ENCODE results near the gene CLEC4A.
"Not testable (repeated sequence)": the region's sequence is repeated elsewhere in the genome, so short reads cannot be mapped to it uniquely, and the experiment has no call there.

CLEC4A gene

GRCh38 chr12:8179989-8180585 is 56.7 kb downstream of the CLEC4A start:
- 0 out of 2 replicates have a peak, but pooled peaks have one; percentile 14 for TF ChIP-seq CTCF (IDR thresholded peaks at IDR 0.05; ENCODE audit: low read depth, low read length)
- H3K9me3 ChIP-seq (ENCODE audit: severe bottlenecking); H3K36me3 ChIP-seq; H3K27me3 ChIP-seq (ENCODE audit: insufficient read depth, low read depth, severe bottlenecking): not testable (repeated sequence)
- Histone ChIP-seq H3K4me3 (ENCODE audit: low read depth, low read length) (peak overlapping the region; percentile 54), H3K27ac (peak overlapping the region; percentile 76)
- DNase-seq = peak; percentile 77

GRCh38 chr12:8181271-8181670 is 57.9 kb downstream of the CLEC4A start:
- H3K27me3 ChIP-seq (ENCODE audit: insufficient read depth, low read depth, severe bottlenecking); H3K27ac ChIP-seq; H3K9me3 ChIP-seq (ENCODE audit: severe bottlenecking); H3K4me3 ChIP-seq (ENCODE audit: low read depth, low read length); H3K36me3 ChIP-seq; DNase-seq: not testable (repeated sequence)

- not testable (repeated sequence) for H3K4me3 ChIP-seq (ENCODE audit: low read depth, low read length); DNase-seq; H3K9me3 ChIP-seq (ENCODE audit: severe bottlenecking); H3K36me3 ChIP-seq; H3K27ac ChIP-seq; H3K27me3 ChIP-seq (ENCODE audit: insufficient read depth, low read depth, severe bottlenecking)
These were observed 59.5 kb downstream of the CLEC4A start for GRCh38 chr12:8182923-8183322.

- not testable (repeated sequence) for H3K27me3 ChIP-seq (ENCODE audit: insufficient read depth, low read depth, severe bottlenecking); H3K9me3 ChIP-seq (ENCODE audit: severe bottlenecking); H3K27ac ChIP-seq; DNase-seq; H3K4me3 ChIP-seq (ENCODE audit: low read depth, low read length); H3K36me3 ChIP-seq
These were observed 59.9 kb downstream of the CLEC4A start for GRCh38 chr12:8183346-8183745.

- H3K4me3 ChIP-seq (ENCODE audit: low read depth, low read length); DNase-seq; H3K36me3 ChIP-seq; H3K27me3 ChIP-seq (ENCODE audit: insufficient read depth, low read depth, severe bottlenecking); H3K27ac ChIP-seq; H3K9me3 ChIP-seq (ENCODE audit: severe bottlenecking): not testable (repeated sequence)
These were observed 60.8 kb downstream of the CLEC4A start for GRCh38 chr12:8184206-8184605.

GRCh38 chr12:8188088-8188487 is 64.7 kb downstream of the CLEC4A start:
- DNase-seq; H3K36me3 ChIP-seq; H3K4me3 ChIP-seq (ENCODE audit: low read depth, low read length); H3K9me3 ChIP-seq (ENCODE audit: severe bottlenecking); H3K27ac ChIP-seq; H3K27me3 ChIP-seq (ENCODE audit: insufficient read depth, low read depth, severe bottlenecking): not testable (repeated sequence)
